Liver (tissue), 3 donors: ENCODE measurements around the gene SLC25A38.

ENCODE experiments used
- ATF3 ChIP-seq: IDR thresholded peaks from 2 replicates; pipeline ENCODE4 v1.6.1; 2016; ENCODE audit warnings: antibody characterized with exemption
- CTCF ChIP-seq: fragments of 150-350 bp; IDR thresholded peaks from 2 replicates; pipeline ENCODE4 v1.5.1; 2017; ENCODE audit warnings: improper control_type of control experiment, low read depth, low read length; ENCODE audit not compliant: missing input control
- EGR1 ChIP-seq, 2 donors: IDR thresholded peaks; 2 replicates each; pipeline ENCODE4 v1.6.1; 2016 to 2018; ENCODE audit warnings: antibody characterized with exemption in 2 of 2, low read depth in 2 of 2
- GABPA ChIP-seq, 2 donors: IDR thresholded peaks in 1 of 2; conservative IDR thresholded peaks in 1 of 2; 2 replicates each; pipeline ENCODE4 v1.6.1; 2016; ENCODE audit warnings: antibody characterized with exemption in 2 of 2, mild to moderate bottlenecking in 1 of 2, moderate library complexity in 1 of 2
- HNF4A ChIP-seq, 2 donors: conservative IDR thresholded peaks; 2 replicates each; pipeline ENCODE4 v1.6.1; 2016; ENCODE audit warnings: antibody characterized with exemption in 2 of 2, mild to moderate bottlenecking in 2 of 2
- JUND ChIP-seq, 2 donors: IDR thresholded peaks; 2 replicates each; pipeline ENCODE4 v1.6.1; 2016; ENCODE audit warnings: antibody characterized with exemption in 2 of 2
- MAX ChIP-seq: IDR thresholded peaks from 2 replicates; pipeline ENCODE4 v1.6.1; 2016; ENCODE audit warnings: antibody characterized with exemption
- RAD21 ChIP-seq, 2 donors: IDR thresholded peaks; 2 replicates each; pipeline ENCODE4 v1.6.1; 2016; ENCODE audit warnings: antibody characterized with exemption in 2 of 2, mild to moderate bottlenecking in 2 of 2
- REST ChIP-seq: IDR thresholded peaks from 2 replicates; pipeline ENCODE4 v1.6.1; 2016; ENCODE audit warnings: antibody characterized with exemption, mild to moderate bottlenecking
- YY1 ChIP-seq: IDR thresholded peaks from 2 replicates; pipeline ENCODE4 v1.6.1; 2016; ENCODE audit warnings: antibody characterized with exemption, mild to moderate bottlenecking
- ZBTB33 ChIP-seq: IDR thresholded peaks from 2 replicates; pipeline ENCODE4 v1.6.1; 2016; ENCODE audit warnings: antibody characterized with exemption
- donor health status: healthy.
- donor health status: healthy.

- no peak for TF ChIP-seq GABPA (IDR thresholded peaks at IDR 0.05 in 1 of 2, conservative IDR thresholded peaks at IDR 0.05 in 1 of 2)
- no peak for TF ChIP-seq CTCF
- no peak for TF ChIP-seq REST
- no peak for TF ChIP-seq EGR1 (IDR thresholded peaks at IDR 0.05; ENCODE audit: low read depth in 2 of 2)
- TF ChIP-seq YY1: no peak
- no peak for TF ChIP-seq RAD21 (IDR thresholded peaks at IDR 0.05)
- TF ChIP-seq MAX: no peak
- TF ChIP-seq ATF3: no peak
- no peak for TF ChIP-seq JUND (IDR thresholded peaks at IDR 0.05)
- TF ChIP-seq ZBTB33: no peak
- TF ChIP-seq HNF4A (conservative IDR thresholded peaks at IDR 0.05): no peak
These were observed 45.6 kb downstream of the SLC25A38 start for GRCh38 chr3:39428745-39429201.
